Transverse colon (tissue), 4 donors: ENCODE data around the gene PEX3. TPM values are rescaled to one million over a fixed set of nuclear protein-coding genes. Genes with fewer than 3 reads are reported as not detected.

ENCODE experiments used
- DNase-seq: peaks from one replicate; pipeline ENCODE4 v3.0.0-alpha.2; 2019
- H3K27ac ChIP-seq, 4 donors: fragments of 200-600 bp; sonication (generic); 2 replicates each; pipeline ENCODE4 v1.5.1; 2016 to 2018; ENCODE audit warnings: inconsistent platforms in 4 of 4
- H3K27me3 ChIP-seq: fragments of 200-600 bp; sonication (generic); 2 replicates; pipeline ENCODE4 v1.5.1; 2017; ENCODE audit warnings: inconsistent platforms
- H3K36me3 ChIP-seq, 4 donors: fragments of 200-600 bp; sonication (generic); 2 replicates each; pipeline ENCODE4 v1.5.1; 2017 to 2019; ENCODE audit warnings: inconsistent platforms in 4 of 4
- H3K4me1 ChIP-seq, 4 donors: fragments of 200-600 bp; sonication (generic); 2 replicates each; pipeline ENCODE4 v1.5.1; 2017 to 2020; ENCODE audit warnings: inconsistent platforms in 4 of 4
- H3K4me3 ChIP-seq, 4 donors: fragments of 200-600 bp; sonication (generic); 1 replicate in 1 of 4; 2 replicates in 3 of 4; pipeline versions ENCODE4 v1.5.1 to v1.6.1; 2017 to 2019; ENCODE audit warnings: inconsistent platforms in 4 of 4
- H3K9me3 ChIP-seq, 2 donors: fragments of 200-600 bp; sonication (generic); 2 replicates each; pipeline ENCODE4 v1.5.1; 2017 to 2019; ENCODE audit warnings: inconsistent platforms in 2 of 2
- EP300 ChIP-seq: sonication (generic); formaldehyde crosslinking; IDR thresholded peaks from one replicate; pipeline ENCODE4 v1.6.1; 2017; ENCODE audit warnings: antibody characterized with exemption, low read depth
- POLR2A ChIP-seq: fragments of 450-650 bp; IDR thresholded peaks from one replicate; pipeline ENCODE4 v1.6.1; 2016; ENCODE audit warnings: antibody characterized with exemption, mild to moderate bottlenecking, moderate library complexity
- POLR2AphosphoS5 ChIP-seq, 3 donors: sonication (generic); formaldehyde crosslinking; IDR thresholded peaks; one replicate each; pipeline ENCODE4 v1.6.1; 2016; ENCODE audit warnings: antibody characterized with exemption in 3 of 3
- WGBS, 2 donors: methylation state at CpG; one replicate each; pipeline ENCODE4 v1.1.5; 2018; ENCODE audit warnings: low coverage in 1 of 2; 5-methylcytosine and 5-hydroxymethylcytosine counted together
- in situ Hi-C, 4 donors: fragments of 200-750 bp; cut with MboI; loops; one replicate each; pipeline versions ENCODE4 v1.15.0 to v1.15.1; 2017; ENCODE audit warnings: low sequenced_read_pairs in 3 of 4, low pct_ligation_motif_present in 1 of 4, low pct_unique_long_range_greater_than_20kb in 1 of 4
- intact Hi-C: fragments of 100-400 bp; cut with DNase I; formaldehyde crosslinking; loops from one replicate; pipeline ENCODE4 v1.15.1; 2023; ENCODE audit warnings: low total_unique reads
- total RNA-seq, 4 donors: library from RNA; depleted of rRNA; stranded (reverse); fragments of >200 nt; gene quantifications; one replicate each; pipeline ENCODE4 v1.1.0, GENCODE V29; 2016
- TF ChIP-seq, protein P1 (sequence below), 5 experiments: fragments of 200-600 bp in 3 of 5; fragments of 450-650 bp in 2 of 5; sonication (generic) in 3 of 5; IDR thresholded peaks; 1 replicate in 2 of 5; 2 replicates in 3 of 5; pipeline ENCODE4 v1.5.1; 2016 to 2017; ENCODE audit warnings: antibody characterized with exemption in 5 of 5, inconsistent platforms in 3 of 5, mild to moderate bottlenecking in 2 of 5, moderate library complexity in 1 of 5

The PEX3 gene
- total RNA-seq, 4 donors from 2014 or later = 7.6 to 13.2 TPM; not detected in 2

DNA sequence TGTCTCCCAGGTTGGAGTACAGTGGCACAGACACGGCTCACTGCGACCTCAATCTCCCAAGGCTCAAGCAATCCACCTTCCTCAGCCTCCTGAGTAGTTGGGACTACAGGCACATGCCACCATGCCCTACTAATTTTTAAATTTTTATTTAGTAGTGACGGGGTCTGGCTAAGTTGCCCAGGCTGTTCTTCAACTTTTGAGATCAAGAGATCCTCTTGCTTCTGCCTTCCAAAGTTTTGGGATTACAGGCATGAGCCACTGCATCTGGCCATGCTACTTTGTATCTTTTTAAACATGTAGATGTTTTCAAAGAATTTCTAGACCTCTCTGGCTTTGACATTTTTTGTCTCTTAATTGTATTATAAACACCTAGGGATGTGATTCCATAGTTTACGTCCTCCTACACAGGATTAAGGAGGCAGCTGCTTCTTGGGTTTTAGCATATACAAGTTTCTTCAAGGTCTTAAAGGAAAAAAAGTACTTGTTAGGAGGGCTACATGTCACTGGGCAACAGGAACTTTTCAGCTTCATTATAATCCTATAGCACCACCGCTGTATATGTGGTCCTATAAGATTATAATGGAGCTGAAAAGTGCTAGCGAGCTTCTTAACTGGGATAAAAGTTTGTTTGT lies 1.4 kb upstream of the PEX3 start:
- Histone ChIP-seq H3K27ac (peak overlapping the region in 3 of 4 donors; percentile 76 to 85 (median 79)), H3K9me3 (no peaks in the 10 kb centered on the region), H3K4me1 (peaks cover 8 to 28% (median 15%) of the 10 kb centered on the region in 4 donors), H3K36me3 (no peaks in the 10 kb centered on the region), H3K4me3 (peak overlapping the region in 3 of 4 donors; percentile 59 to 84 (median 68)), H3K27me3 (no peaks in the 10 kb centered on the region)
- no peak for DNase-seq
- TF ChIP-seq EP300 = no peak
- TF ChIP-seq, protein P1, sequence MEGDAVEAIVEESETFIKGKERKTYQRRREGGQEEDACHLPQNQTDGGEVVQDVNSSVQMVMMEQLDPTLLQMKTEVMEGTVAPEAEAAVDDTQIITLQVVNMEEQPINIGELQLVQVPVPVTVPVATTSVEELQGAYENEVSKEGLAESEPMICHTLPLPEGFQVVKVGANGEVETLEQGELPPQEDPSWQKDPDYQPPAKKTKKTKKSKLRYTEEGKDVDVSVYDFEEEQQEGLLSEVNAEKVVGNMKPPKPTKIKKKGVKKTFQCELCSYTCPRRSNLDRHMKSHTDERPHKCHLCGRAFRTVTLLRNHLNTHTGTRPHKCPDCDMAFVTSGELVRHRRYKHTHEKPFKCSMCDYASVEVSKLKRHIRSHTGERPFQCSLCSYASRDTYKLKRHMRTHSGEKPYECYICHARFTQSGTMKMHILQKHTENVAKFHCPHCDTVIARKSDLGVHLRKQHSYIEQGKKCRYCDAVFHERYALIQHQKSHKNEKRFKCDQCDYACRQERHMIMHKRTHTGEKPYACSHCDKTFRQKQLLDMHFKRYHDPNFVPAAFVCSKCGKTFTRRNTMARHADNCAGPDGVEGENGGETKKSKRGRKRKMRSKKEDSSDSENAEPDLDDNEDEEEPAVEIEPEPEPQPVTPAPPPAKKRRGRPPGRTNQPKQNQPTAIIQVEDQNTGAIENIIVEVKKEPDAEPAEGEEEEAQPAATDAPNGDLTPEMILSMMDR (IDR thresholded peaks at IDR 0.05) = no peak
- no peak for TF ChIP-seq POLR2A
- TF ChIP-seq POLR2AphosphoS5 (IDR thresholded peaks at IDR 0.05) = no peak
- in situ Hi-C loops = no loop called here
- intact Hi-C loops = no loop called here
- 54 to 66% methylated on average over 4 to 6 of the region's 6 CpGs for WGBS, 2 donors

DNA sequence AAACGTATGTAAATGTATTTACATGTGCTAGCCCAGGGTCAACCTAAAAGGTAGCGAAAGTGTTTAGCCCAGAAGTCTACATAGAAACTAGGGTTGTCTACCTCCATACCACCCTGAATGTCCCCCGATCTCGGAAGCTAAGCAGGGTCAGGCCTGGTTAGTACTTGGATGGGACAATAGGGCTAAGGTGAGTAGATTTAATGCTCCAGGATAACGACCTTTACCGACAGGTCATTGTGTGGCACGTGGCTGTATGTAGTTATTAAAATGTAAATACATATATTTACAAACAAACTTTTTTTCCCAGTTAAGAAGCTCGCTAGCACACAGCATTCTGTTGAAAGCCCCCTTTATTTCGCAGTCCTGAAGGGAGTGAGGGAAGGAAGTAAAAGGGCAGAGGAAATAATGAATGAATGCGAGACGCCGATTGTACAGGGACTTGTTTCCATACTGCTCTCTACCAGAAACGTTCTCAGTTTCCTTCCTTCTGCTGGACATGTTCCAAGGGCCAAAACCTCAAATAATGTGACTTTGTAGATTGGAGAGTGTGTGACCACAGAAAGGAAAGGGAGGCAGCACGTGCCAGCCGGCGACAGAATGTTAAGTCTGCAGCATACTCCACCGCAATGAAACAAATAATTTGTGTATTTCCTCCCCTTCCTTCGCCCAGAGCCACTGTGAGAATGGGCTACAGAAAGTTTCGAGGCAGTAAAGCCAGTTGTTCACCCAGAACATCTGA lies 722 bp upstream of the PEX3 start:
- Histone ChIP-seq H3K4me1 (peaks cover 8 to 28% (median 15%) of the 10 kb centered on the region in 4 donors), H3K4me3 (peak overlapping the region; percentile 59 to 84 (median 65)), H3K27me3 (no peaks in the 10 kb centered on the region), H3K36me3 (no peaks in the 10 kb centered on the region), H3K27ac (peak overlapping the region; percentile 76 to 85 (median 81)), H3K9me3 (no peaks in the 10 kb centered on the region)
- intact Hi-C loops (no loop called here), in situ Hi-C loops (no loop called here)
- peak; percentile 23 for DNase-seq
- 1 to 3% methylated on average over 16 to 19 of the region's 19 CpGs for WGBS, 2 donors
- TF ChIP-seq EP300 (no peak), POLR2A (no peak), POLR2AphosphoS5 (IDR thresholded peaks at IDR 0.05) (no peak)
- TF ChIP-seq, protein P1 (IDR thresholded peaks at IDR 0.05) = no peak

DNA sequence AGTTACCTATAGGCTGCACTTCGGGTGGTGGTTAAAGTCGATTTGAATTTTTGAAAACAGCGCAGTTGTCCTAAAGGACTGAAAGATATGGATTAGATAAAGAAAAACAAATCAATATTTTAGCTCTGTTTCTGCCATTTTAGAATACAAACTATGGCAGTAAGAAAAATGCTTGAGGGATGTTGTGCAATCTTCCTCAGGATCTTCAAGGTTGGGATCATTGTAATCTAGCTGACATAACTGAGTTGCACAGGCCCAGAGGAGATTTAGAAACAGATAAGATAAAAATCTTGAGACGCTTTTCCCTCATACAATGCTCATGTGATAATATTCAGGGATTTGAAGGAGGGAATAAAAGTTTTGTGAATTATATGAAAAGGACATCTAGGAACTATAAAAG lies 926 bp downstream of the PEX3 start:
- H3K27me3 ChIP-seq = no peaks in the 10 kb centered on the region
- peak overlapping the region in 3 of 4 donors; percentile 59 to 84 (median 68) for H3K4me3 ChIP-seq
- TF ChIP-seq POLR2A (no peak), POLR2AphosphoS5 (IDR thresholded peaks at IDR 0.05) (no peak), EP300 (no peak)
- TF ChIP-seq, protein P1 (IDR thresholded peaks at IDR 0.05) = no peak
- DNase-seq = no peak
- peak overlapping the region; percentile 76 to 85 (median 81) for H3K27ac ChIP-seq
- 28 to 32% methylated on average over 4 of the region's 4 CpGs for WGBS, 2 donors
- H3K4me1 ChIP-seq = peaks cover 8 to 28% (median 15%) of the 10 kb centered on the region in 4 donors
- intact Hi-C loops = no loop called here
- no peaks in the 10 kb centered on the region for H3K9me3 ChIP-seq
- in situ Hi-C loops = no loop called here
- H3K36me3 ChIP-seq = no peaks in the 10 kb centered on the region

DNA sequence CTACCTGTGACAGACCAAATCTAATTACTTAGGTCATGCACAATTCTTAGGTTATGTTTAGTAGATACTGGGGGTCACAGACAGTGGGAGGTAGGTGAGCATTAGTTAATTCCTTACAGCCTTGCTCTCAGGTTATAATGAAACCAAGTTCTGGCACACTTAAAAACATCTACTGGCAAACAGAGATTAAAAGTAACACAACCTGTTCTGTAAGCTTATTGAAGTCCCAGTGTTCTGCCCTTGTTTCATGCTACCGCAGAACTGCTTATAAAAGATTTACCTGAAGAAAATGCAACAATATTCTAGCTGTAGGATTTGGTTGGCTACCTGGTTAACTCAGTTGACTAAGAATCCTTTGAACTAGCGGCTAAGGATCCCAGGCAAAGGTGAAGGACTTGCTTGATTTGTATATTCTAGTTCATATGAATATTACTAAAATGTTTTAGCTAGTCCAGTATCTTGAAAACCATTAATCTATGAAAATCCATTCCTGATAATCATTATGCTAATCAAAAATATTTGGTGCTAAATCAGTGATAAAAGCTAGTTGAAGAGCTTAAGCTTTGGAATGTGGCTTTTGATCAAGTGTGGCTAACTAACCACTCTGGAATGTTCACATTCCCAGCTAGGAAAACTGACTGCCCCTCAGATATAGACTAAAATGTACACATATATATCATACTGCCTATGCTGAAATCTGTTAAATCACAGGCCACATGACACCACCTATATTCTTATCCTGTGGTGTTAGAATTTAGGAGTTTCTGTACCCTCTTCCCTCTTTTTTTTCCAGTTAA lies 7.2 kb downstream of the PEX3 start:
- Histone ChIP-seq H3K27ac (no peak overlapping the region), H3K36me3 (no peaks in the 10 kb centered on the region), H3K27me3 (no peaks in the 10 kb centered on the region), H3K4me1 (peaks cover 0 to 4% (median 0%) of the 10 kb centered on the region in 4 donors), H3K9me3 (no peaks in the 10 kb centered on the region), H3K4me3 (no peak overlapping the region)
- in situ Hi-C loops = no loop called here
- intact Hi-C loops = no loop called here
- TF ChIP-seq EP300 (no peak), POLR2AphosphoS5 (IDR thresholded peaks at IDR 0.05) (no peak), POLR2A (no peak)
- TF ChIP-seq, protein P1 (IDR thresholded peaks at IDR 0.05) = no peak
- WGBS, 2 donors = 66 to 81% methylated on average over 2 of the region's 2 CpGs
- DNase-seq = no peak
